SK-N-SH treated with all-trans-retinoic acid at 6 μM for 48 hours (cell line): ENCODE measurements around the gene LAMA2.

Experiments used
- ARNTL ChIP-seq: fragments of 450-650 bp; formaldehyde crosslinking; IDR thresholded peaks from 2 replicates; pipeline ENCODE4 v1.5.0; 2020; ENCODE audit warnings: low read depth, mild to moderate bottlenecking, moderate library complexity, borderline replicate concordance
- CSDC2 ChIP-seq: fragments of 250-450 bp; sonication (Bioruptor Pico); IDR thresholded peaks from 2 replicates; pipeline ENCODE4 v1.5.0; 2020; ENCODE audit warnings: mild to moderate bottlenecking, moderate library complexity
- CSRNP3 ChIP-seq: fragments of 250-450 bp; sonication (Bioruptor Pico); IDR thresholded peaks from 2 replicates; pipeline ENCODE4 v1.5.1; 2021; ENCODE audit warnings: mild to moderate bottlenecking, moderate library complexity
- GLIS3 ChIP-seq: fragments of 250-450 bp; sonication (Bioruptor Pico); IDR thresholded peaks from 2 replicates; pipeline ENCODE4 v1.5.0; 2020; ENCODE audit warnings: mild to moderate bottlenecking, moderate library complexity
- PATZ1 ChIP-seq: fragments of 250-450 bp; sonication (Bioruptor Pico); IDR thresholded peaks from 2 replicates; pipeline ENCODE4 v1.8.0; 2020; ENCODE audit warnings: mild to moderate bottlenecking, moderate library complexity, borderline replicate concordance
- POU6F1 ChIP-seq: fragments of 250-450 bp; sonication (Bioruptor Pico); IDR thresholded peaks from 2 replicates; pipeline ENCODE4 v1.8.0; 2021; ENCODE audit warnings: low read depth, mild to moderate bottlenecking, moderate library complexity, borderline replicate concordance
- PPARA ChIP-seq: fragments of 250-450 bp; sonication (Bioruptor Pico); IDR thresholded peaks from 2 replicates; pipeline ENCODE4 v1.5.0; 2020; ENCODE audit warnings: mild to moderate bottlenecking, borderline replicate concordance
- RARB ChIP-seq: fragments of 250-450 bp; sonication (Bioruptor Pico); IDR thresholded peaks from 2 replicates; pipeline ENCODE4 v1.8.0; 2021; ENCODE audit warnings: mild to moderate bottlenecking, moderate library complexity
- TCF4 ChIP-seq: fragments of 250-450 bp; sonication (Bioruptor Pico); IDR thresholded peaks from 2 replicates; pipeline ENCODE4 v1.8.0; 2021; ENCODE audit warnings: mild to moderate bottlenecking, moderate library complexity, borderline replicate concordance
- TOX ChIP-seq: fragments of 250-450 bp; sonication (Bioruptor Pico); IDR thresholded peaks from 2 replicates; pipeline ENCODE4 v1.8.0; 2021; ENCODE audit warnings: mild to moderate bottlenecking, moderate library complexity, borderline replicate concordance
- ZC3H10 ChIP-seq: fragments of 250-450 bp; sonication (Bioruptor Pico); IDR thresholded peaks from 2 replicates; pipeline ENCODE4 v1.5.1; 2021; ENCODE audit warnings: mild to moderate bottlenecking, moderate library complexity
- ZFP3 ChIP-seq: fragments of 250-450 bp; sonication (Bioruptor Pico); IDR thresholded peaks from 2 replicates; pipeline ENCODE4 v1.5.0; 2020; ENCODE audit warnings: mild to moderate bottlenecking, moderate library complexity
- ZFP30 ChIP-seq: fragments of 450-650 bp; formaldehyde crosslinking; IDR thresholded peaks from 2 replicates; pipeline ENCODE4 v1.5.0; 2022; ENCODE audit warnings: mild to moderate bottlenecking, moderate library complexity
- ZNF8 ChIP-seq: fragments of 450-650 bp; formaldehyde crosslinking; IDR thresholded peaks from 2 replicates; pipeline ENCODE4 v1.5.0; 2020; ENCODE audit warnings: mild to moderate bottlenecking, moderate library complexity

GRCh38 chr6:129269076-129269475 lies 386.1 kb downstream of the LAMA2 start:
- no peak for TF ChIP-seq PATZ1 (CRISPR knock-in tag)
- TF ChIP-seq CSRNP3 (CRISPR knock-in tag), result no peak
- no peak for TF ChIP-seq TOX (CRISPR knock-in tag)
- TF ChIP-seq ZFP30 (CRISPR knock-in tag), result no peak
- no peak for TF ChIP-seq ARNTL (CRISPR knock-in tag)
- no peak for TF ChIP-seq TCF4 (CRISPR knock-in tag)
- no peak for TF ChIP-seq CSDC2 (CRISPR knock-in tag)
- no peak for TF ChIP-seq GLIS3 (CRISPR knock-in tag)
- TF ChIP-seq ZNF8, result no peak
- no peak for TF ChIP-seq RARB
- no peak for TF ChIP-seq ZC3H10
- no peak for TF ChIP-seq PPARA (CRISPR knock-in tag)
- TF ChIP-seq ZFP3 (CRISPR knock-in tag), result no peak
- TF ChIP-seq POU6F1 (CRISPR knock-in tag), result no peak
